ENCODE measurements around the gene KCNJ1. TPM values are rescaled to one million over a fixed set of nuclear protein-coding genes. Genes with fewer than 3 reads are reported as not detected.

Gene KCNJ1
- total and polyA plus RNA-seq, 9 of the 15 experiments (the other 6 are each of a cell fraction or from before 2014, with no cell fraction given), result not detected

- no peak for TF ChIP-seq ZBTB40 (IDR thresholded peaks at IDR 0.05)
- no peak for TF ChIP-seq ZBTB40 (CRISPR knock-in tag; IDR thresholded peaks at IDR 0.05)
- no peak for TF ChIP-seq NCOA4 (IDR thresholded peaks at IDR 0.05; ENCODE audit: partially characterized antibody)
- no peak for TF ChIP-seq SMAD2 (IDR thresholded peaks at IDR 0.05; ENCODE audit: low read depth, low read length)
- no peak for TF ChIP-seq SFPQ (IDR thresholded peaks at IDR 0.05; ENCODE audit: low read depth, low read length)
- no peak for TF ChIP-seq SIN3B (IDR thresholded peaks at IDR 0.05; ENCODE audit: low read depth)
- TF ChIP-seq ZNF778 (CRISPR knock-in tag; IDR thresholded peaks at IDR 0.05), result no peak
These were observed 12.3 kb downstream of the KCNJ1 start (continued) for GRCh38 chr11:128854841-128855240.
